Stimulated activated CD4-positive, alpha-beta T cell treated with anti-CD3 and anti-CD28 coated beads, Interleukin-12 subunit alpha, Interleukin-12 subunit beta, amount 100 ng/mL, for 4 hours (primary cell): ENCODE data around the gene CAMTA1.

Experiments used
- DNase-seq: peaks from one replicate; pipeline ENCODE4 v3.0.0-alpha.2; 2020

CAMTA1 gene

DNA sequence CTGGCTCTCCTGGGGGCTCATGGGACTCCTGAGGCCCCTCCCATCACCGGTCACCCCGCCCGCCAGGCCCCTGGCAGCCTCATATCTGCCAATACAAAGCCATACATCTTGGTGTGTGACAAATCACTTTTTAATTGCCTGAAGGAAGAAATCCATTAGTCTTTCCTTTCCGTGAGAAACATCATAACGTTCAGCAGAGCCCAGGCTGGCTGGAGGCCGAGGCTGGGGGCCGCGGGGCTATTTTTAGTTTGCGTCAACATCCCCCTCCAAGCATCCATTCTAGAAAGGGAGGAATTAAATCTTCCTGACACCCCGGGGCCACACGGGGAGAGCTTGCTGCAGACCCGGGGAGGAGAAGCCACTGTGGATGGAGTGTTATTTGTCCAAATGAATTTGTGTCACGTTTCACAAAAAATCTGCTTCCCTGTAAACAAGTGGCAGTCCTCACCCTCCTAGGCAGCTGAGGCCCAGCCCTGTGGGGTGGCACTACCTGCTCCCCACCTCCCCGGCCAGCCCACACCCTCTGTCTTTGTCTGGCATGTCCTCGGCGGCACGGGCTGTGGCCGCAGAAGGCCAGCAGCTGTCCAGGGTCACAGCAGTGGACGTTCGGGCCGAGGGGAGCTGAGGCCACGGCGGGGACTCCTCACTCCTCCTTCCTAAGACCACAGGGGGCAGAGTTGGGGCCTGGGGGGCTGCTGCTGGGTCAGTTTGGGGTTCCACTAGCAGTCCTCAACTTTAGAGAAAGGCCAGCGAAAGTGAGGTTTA, 749.0 kb downstream of the CAMTA1 start:
- no peak for DNase-seq

DNA sequence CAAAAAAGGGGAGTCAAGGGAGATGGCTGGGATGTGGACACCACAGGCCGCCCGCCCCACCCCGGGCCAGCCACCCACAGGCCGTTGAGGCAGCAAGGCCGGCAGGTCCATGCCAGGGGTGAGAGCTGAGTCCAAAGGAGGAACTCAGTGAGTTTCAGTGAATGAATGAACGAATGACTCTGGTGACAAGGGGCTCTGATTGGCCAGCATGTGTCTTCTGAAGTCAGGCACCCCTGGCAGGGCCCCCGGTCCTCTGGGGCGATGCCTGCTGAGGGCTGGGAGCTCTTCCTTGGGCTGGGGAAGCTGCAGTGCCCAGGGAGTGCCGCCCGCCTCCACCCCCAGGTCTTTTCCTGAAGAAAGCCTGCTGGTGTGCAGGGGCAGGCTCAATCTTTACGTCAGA, 749.8 kb downstream of the CAMTA1 start:
- no peak for DNase-seq

DNA sequence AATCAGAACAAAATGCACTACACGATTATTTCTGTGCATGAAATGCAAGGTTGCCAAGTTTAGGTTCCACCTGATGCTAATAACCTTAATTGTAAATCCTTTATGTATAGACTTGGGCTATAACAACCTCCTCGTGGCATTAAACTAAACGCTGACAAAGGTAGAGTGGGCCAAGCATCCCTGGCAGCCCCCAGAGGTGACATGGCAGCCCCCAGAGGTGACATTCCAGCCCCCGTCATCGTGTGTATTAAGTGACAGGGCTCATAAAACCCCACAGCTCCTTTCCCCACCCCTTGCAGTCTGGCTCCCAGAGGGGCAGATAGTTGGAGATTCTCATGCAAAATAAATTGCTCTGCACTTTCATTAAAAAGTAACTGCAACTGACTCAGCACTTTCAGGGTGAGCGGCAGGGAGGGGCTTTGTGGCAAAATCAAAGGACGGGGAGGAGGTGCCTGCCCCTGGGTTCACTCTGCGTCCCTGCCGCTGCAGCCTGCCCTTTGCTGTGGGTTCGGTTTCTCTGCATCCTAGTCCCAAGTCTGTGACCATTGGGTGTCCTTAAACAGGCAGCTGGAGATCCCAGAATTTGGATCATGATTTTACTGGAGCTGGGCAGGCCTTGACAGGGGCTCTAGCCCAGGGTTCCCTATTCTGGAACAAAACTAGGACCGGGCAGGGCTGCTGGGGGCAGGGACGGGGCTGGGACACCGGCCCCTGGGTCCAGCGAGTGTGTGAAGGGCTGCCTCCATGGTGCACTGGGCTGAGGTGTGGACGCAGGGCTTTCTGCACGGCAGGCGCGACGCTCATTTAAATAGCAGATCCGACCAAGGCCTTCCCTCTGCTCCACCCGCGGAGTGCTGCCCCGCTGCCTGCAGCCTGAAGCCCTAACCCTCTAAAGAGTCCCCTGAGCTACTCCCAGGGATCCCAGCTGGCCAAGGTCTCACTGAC, 751.0 kb downstream of the CAMTA1 start:
- no peak for DNase-seq

DNA sequence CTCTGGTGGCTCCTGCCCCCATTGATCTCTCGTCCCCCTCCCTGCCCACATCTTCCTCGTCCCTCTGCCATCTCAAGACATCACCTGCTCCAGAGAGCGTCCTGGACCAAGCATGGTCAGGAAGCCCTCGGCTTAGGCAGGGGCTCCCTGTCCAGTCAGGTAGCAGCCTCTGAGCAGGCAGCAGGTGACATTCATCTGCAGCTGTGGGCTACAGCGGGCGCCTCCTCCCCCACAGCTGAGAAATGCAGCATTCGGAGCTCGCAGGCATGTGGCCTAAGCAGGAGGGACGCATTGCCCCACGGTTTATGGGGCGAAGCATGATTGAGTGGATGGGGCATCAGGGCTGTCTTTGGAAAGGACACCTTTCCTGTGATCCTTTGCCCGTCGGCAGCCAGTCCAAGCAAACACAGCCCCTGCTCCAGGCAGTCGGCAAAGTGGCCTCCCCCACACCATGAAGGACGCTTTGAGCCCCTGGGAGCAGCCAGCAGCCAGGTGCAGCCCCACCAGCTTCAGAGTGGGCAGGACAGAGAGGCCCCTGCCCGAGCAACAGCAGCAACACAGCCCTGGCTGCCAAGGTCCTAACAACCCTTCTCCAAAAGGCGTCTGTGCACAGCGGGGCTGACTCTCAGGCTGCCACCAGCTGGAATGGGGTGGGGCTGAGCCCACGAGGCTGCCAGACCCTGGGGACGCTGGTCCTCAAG, 751.8 kb downstream of the CAMTA1 start:
- DNase-seq = no peak

DNA sequence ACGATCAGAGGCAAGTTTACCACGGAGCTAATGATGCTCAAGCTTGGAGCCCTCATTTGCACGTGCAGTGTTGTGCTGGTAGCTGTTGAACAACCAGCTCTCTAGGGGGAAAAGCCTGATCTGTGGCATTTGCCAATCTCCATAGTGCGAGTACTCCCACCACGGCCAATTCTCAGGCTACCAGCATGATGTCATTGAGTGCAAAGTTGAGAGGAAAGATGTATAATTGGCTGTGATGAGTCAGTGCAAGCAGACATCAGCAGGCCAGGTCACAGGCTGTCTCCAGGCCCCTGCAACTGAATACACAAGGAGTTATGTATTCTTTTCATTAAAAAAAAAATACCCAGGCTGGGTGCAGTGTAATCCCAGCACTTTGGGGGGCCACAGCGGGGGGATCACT, 752.8 kb downstream of the CAMTA1 start:
- DNase-seq = no peak

DNA sequence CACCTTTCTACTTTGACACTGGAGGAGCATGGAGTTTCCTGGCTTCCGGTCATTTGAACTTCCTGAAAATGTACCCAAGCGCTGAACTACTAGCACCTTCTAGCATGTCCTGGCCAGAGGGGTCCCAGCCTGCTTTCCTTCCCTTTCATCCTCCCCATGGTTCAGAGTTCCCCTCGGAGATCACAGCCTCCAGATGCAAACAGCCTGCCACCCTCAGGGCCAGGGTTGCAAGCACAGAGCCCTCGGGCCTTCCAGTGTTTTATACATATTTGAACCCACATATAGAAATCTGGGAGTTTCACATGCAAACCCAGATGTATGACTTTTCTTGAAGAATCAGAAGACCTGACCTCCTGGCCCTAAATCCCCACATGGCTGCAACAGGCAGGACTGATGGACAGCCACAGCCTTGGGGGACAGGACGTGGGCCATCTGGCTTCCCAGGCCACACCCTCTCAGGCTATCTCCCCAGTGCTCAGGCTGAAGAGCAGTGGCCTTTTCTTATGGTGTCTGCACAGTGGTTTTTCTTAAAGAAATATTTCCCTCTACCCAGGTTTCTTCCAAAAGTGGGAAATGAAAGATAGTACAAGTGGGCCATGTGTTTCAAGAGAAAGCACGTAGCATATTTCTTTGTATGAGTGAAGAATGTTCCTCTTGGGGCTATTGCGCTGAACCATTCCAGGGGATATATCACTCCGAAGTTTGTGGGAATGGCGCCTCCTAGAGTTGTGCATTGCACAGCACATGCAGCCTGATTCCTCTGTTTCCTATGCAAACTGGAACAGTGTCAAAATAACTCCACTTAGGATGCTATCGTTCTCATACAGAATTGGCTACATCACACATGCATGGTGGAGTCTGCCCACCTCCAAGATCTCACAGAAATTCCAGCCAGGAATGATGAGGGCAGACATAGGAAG, 753.9 kb downstream of the CAMTA1 start:
- DNase-seq = no peak

DNA sequence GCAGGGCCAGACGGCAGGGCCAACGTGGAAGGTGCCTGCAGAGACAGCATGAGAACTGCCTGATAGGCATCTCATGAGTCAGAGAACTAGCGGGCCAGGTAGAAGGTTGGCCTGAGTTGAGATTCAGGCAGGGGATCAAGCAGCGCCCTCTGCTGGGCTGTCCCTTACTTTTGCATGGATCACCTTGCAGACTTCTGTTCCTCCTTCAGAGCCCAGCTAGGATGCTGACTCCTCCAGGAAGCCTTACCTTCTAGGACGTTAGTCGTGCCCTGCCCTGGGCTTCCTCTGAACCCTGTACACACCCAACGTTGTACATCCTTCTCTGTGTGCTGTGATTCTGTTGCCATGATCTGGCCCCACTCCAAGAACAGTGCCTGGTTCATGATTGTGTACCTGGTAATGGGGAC, 754.5 kb downstream of the CAMTA1 start:
- DNase-seq = no peak

DNA sequence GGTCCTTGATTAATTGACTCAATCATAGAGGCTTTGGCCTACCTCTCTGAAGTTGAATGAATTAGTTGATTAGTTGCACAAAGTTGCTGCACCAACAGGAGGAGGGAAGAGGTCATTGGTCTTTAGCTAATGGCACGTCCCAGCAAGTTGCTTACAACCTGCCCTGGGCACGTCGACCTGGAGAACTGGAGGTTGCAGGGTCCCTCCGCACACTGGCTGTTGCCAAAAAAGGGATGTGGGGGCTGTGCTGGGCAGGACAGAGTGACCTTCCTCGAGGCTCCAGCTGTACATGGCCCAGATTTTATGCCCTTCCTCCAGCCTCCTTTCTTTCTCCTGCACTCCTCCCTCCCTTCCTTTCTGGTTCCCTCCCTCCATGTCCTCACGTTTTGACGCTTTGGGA, 755.6 kb downstream of the CAMTA1 start:
- no peak for DNase-seq

DNA sequence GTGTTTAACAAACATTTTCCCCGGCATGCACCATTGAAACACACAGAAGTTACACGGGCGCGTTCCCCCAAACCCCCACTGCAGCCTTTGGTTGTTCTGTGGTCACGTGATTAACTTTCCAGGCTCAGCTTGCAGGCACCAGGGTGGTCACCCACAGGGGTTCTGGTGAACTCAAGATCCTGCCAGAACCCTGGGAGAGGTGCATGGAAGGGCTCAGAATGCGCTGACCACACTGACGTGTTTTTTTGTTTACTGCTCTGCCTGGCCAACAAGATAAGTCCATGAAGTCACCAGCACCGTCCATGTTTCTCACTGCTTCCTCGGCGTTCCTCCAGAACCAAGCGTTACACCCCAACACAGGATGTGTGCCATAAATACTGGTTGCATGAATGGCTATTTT, 756.4 kb downstream of the CAMTA1 start:
- DNase-seq = no peak

DNA sequence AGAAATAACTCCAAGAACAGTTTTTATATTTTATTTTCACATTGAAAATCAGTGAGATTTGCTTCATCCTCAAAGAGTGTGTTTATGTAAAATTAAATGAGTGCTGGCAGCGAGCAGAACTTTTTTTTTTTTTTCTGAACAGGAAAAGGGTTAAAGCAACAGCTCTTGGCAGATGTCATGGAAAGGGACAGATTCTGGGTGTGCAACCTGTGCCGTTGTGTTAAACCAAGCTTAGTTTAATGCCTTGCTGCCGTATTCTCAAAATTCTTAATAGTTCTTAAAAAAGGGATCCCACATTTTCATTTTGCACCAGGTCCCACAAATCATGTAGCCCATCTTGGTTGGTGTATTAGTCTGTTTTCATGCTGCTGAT, 758.5 kb downstream of the CAMTA1 start:
- no peak for DNase-seq

DNA sequence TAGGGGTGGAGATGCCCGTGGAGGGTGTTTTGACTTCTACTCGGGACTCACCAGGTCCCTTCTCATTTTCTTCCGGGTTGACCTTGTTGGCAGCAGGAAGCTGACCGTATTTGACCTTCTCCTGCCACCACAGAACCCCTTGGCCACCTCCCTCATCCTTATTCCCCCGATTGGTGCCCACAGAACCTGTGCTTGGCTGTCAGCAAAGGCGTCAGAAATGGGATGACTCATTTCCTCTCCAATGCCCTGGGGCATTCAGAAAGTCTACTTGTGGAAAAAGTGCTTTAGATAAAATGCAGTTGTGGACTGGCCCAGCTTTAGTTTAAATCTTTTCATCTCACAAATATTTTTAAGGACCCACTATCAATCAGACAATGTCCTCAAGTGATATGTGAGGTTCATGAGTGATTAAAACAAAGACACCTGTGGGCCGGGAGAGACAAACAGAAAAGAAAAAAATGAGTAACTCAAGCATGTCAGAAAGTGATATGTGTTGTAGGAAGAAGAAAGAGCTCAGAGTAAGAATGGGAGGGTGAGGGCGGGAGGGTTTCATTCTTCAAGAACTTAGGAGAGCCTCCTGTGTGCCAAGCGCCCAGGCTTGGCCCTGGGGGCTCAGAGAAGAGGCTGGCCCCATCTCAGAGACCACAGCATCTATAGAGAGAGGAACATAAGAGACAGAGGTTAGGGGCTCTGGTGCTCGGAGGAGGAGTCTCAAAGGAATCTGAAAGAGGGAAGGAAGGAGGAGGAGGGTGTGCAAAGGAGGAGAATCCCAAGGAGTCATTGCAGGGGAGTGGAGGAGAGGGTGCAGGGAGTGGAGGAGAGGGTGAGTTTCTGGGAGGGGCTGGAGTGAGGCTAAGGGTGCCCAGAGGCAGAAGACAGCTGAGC, 764.3 kb downstream of the CAMTA1 start:
- DNase-seq = no peak

DNA sequence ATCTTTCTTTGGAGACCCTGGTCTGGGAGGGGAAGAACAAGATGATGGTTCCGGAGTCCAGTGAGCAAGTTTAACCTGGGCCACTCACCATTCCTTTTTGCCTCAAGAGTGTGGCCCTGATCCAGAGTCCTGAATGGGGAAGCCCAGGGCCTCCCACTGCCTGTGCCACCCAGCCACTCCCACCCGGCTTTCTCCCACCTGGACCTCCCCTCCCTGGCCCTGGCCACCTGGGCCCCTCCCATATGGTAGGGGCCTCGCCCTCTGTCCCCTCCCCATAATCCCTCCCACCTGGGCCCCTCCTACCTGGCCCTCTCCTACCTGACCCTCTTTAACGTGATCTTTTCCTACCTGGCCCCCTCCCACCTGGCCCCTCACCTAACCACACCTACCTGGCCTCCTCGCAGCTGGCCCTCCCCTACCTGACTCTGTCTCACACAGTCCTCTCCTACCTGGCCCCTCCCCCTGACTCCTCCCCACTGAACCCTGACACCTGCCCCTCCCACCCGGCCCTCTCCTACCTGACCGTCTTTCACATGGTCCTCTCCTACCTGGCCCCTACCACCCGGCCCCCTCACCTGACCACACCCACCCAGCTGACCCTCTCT, 765.1 kb downstream of the CAMTA1 start:
- no peak for DNase-seq

DNA sequence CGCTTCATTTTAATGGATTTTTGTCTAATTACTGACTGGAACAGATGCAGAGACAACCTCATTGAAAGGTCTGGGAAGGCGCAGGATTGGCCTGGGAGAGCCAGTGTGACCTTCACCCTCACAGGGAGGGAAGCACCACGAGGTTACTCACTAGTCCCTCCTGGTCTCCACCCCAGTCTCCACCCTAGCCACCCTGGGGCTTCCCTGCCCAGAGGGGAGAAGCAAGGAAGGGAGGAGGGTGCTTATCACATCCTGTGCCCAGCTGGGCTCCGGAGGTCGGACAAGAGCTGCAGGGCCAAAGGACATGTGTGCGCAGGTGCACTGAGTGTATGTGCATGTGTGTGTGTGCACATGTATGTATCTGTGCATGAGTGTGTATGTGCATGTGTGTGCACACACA, 765.7 kb downstream of the CAMTA1 start:
- no peak for DNase-seq

DNA sequence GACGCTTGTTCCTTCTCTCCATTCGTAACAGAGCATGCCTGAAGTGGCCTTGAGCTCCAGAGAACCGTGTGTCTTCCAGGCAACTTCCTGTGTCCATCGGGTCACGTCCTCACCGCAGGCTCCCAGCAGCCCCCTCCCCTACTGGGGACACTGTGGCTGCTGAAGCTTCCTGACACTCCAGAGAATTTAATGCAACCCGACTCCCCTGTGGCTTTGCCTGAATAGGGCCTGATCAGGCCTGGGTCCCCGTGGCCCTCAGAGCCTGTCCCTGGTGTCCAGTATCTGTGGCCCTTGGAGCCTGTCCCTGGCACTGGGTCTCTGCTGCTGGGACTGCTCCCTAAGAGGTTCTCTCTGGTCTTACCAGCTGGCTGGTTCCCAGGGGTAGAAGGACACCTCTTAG, 766.2 kb downstream of the CAMTA1 start:
- no peak for DNase-seq

DNA sequence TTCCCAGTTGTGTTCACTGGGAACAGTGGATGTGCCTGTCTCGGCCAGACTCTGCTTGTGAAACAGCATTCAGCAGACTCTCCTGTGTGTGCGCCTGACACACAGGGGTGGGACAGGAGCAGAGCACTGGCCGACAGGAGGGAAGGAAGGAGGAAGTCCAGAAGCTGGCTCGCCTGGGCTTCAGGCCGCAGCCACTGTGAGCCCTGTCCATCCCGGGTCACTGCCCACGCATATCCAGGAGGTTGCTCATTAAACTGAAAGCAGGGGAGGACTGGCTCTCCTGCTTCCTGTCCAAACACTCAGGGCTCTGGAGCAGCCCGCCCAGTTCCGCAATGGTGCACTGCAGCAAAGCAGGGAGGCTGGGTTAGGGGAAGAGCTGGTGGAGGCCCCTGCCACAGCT, 767.1 kb downstream of the CAMTA1 start:
- DNase-seq = no peak

DNA sequence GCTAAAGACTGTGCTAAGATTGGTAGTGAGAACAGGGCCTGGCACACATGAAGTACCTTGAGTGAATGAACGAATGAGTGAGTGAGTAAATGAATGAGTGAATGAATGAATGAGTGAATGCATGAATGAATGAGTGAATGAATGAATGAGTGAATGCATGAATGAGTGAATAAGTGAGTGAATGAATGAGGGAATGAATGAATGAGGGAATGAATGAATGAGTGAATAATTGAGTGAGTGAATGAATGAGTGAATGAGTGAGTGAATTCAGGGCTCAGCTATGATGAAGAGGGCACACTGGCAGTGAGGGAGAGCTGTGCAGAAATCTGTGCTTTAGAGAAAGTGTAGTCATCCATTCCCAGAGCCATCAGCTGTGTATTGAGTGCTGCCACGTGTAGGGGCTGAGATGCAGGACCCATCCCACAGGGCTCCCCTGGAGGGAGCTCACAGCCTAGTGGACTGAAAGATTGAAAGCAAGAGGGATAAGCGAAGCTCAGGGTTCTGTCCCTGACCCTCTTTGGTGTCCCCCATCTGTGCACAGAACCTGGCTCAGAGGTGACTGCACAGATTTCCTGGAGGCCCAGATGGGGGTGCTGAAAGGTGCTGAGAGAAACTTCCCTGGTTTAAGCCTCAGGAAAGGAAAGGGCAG, 767.9 kb downstream of the CAMTA1 start:
- no peak for DNase-seq

DNA sequence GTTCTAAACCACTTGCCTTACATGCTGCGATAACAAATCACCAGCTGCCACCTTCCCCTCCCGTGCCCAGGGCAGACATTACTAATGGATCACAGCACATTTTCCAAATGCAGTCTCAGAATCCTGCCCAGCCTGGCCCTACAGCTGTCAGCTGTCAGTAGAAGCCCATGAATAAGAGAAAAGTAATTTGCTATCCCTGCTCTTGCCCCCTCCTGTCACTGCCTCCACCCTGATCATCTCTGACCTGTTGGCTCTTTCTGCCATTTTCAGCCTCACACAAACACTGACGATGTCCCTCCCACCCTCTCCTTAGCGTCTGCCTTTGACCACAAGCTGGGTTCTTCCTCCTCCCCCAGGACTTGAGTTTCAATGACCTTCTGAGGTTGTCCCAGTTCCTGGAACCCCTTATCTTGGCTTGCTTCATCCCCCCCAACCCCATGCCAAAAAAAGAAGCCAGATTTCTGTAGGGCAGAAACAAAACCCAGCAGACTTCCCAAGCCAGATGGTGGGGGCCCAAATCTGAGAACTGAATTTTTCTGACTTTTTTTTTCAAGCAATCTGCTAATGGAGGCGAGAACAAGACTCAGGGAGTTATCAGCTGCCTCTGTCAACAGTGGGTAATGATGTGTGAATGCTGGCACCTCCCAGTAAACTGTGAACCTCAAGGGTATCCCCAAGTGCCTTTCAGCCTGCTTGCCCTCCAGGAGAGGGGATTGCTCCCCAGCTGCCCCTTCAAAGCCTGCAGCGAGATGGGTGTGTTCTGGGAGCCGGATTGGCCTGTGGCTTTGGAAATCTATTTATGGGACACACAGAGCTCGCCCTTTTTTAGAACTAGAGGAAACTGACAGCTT, 769.4 kb downstream of the CAMTA1 start:
- no peak for DNase-seq

DNA sequence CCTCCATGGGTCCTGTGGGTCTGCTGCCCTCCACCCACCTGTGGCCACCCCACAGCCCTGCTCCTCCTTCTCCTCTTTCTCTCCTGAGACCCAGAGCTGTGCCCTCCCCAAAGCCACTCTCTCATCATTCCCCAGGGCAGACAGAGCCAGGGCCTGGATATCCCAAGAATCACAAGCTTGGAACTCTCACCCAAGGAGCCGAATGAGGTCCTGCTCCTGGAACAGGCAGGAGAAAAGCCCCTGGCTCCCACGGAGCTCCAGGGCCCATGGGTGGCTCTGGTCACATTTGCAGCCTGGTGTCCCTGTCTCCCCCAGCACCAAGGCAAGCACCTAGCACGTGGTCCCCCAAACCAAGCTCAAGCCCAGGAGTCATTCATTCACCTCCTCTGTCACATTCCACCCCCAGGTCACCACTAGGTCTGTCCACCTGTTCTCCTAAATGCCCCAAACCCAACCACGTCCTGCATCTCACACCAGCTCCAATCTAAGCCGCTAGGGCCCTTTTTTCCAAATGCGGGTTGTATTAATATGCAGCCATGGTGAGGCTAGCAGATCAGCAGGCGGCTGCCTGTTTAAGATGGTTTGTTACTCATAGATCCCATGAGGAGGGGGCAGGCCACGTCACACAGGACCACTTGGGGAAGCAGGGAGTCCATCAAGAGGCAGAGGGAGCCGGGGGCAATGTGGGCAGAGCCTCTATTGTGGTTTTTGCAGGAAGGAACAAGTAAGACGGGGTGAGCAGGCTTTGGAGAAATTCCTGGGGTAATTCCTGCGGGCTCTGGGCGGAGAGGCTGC, 770.3 kb downstream of the CAMTA1 start:
- no peak for DNase-seq
